Measurements from ENCODE around the gene UBXN1. TPM values are rescaled to one million over a fixed set of nuclear protein-coding genes. Genes with fewer than 3 reads are reported as not detected.

Gene UBXN1
- total RNA-seq, 1 experiment from 2014 or later, result 118 TPM

GRCh38 chr11:62669420-62670161 is 9.3 kb downstream of the UBXN1 start:
- intact Hi-C loops (cut with micrococcal nuclease; ENCODE audit: unreplicated experiment), result loop anchor here (10.0 kb wide), 1 partner anchor 275 kb away; no protein-coding TSS in a partner anchor
- POLR2A ChIA-PET, result no interaction called here
- no peak overlapping the region for H3K4me3 Mint-ChIP-seq (ENCODE audit: unreplicated experiment)
- H3K4me1 ChIP-seq, result peaks cover 32% of the 10 kb centered on the region
- H3K4me3 ChIP-seq (ENCODE audit: low read depth, low read length), result no peak overlapping the region
- no TSS peak for BruUV-seq (replicated peaks)
- H3K36me3 ChIP-seq (ENCODE audit: control insufficient read depth, insufficient read depth, low read length), result peaks cover 7% of the 10 kb centered on the region
- DNase-seq, result no peak
- H3K36me3 Mint-ChIP-seq (ENCODE audit: insufficient read depth, unreplicated experiment), result peaks cover 84% of the 10 kb centered on the region
- no peaks in the 10 kb centered on the region for H3K9me3 ChIP-seq
- CTCF ChIA-PET, result interaction anchor here (0.6 kb wide), 1 partner anchor 14 kb away, joined by 4 read pairs; no protein-coding TSS in a partner anchor
- H3K9me3 Mint-ChIP-seq (ENCODE audit: unreplicated experiment), result no peaks in the 10 kb centered on the region
- TF ChIP-seq CTCF (IDR thresholded peaks at IDR 0.05; ENCODE audit: insufficient read depth in 1 of 2, low read depth in 1 of 2, low read length in 1 of 2, severe bottlenecking in 1 of 2, unreplicated experiment in 1 of 2), result no peak
- no peaks in the 10 kb centered on the region for H3K27me3 Mint-ChIP-seq (ENCODE audit: insufficient read depth, unreplicated experiment)
- H3K27me3 ChIP-seq (replicated peaks; ENCODE audit: control insufficient read depth, insufficient read depth, low read length), result no peaks in the 10 kb centered on the region
- H3K4me1 Mint-ChIP-seq (ENCODE audit: low read depth, unreplicated experiment), result peaks cover 14% of the 10 kb centered on the region
- peak overlapping the region; percentile 5 for H3K27ac Mint-ChIP-seq (ENCODE audit: unreplicated experiment)

- H3K27me3 Mint-ChIP-seq (ENCODE audit: insufficient read depth, unreplicated experiment), result no peaks in the 10 kb centered on the region
- no peak overlapping the region for H3K4me3 Mint-ChIP-seq (ENCODE audit: unreplicated experiment)
- Histone ChIP-seq H3K36me3 (ENCODE audit: control insufficient read depth, insufficient read depth, low read length) (peaks cover 7% of the 10 kb centered on the region), H3K27me3 (replicated peaks; ENCODE audit: control insufficient read depth, insufficient read depth, low read length) (no peaks in the 10 kb centered on the region), H3K4me3 (ENCODE audit: low read depth, low read length) (no peak overlapping the region), H3K4me1 (peaks cover 24% of the 10 kb centered on the region), H3K9me3 (no peaks in the 10 kb centered on the region)
- H3K36me3 Mint-ChIP-seq (ENCODE audit: insufficient read depth, unreplicated experiment), result peaks cover 86% of the 10 kb centered on the region
- peaks cover 14% of the 10 kb centered on the region for H3K4me1 Mint-ChIP-seq (ENCODE audit: low read depth, unreplicated experiment)
- no peak for TF ChIP-seq CTCF (IDR thresholded peaks at IDR 0.05; ENCODE audit: insufficient read depth in 1 of 2, low read depth in 1 of 2, low read length in 1 of 2, severe bottlenecking in 1 of 2, unreplicated experiment in 1 of 2)
- POLR2A ChIA-PET, result interaction anchor here (1.0 kb wide), 1 partner anchor 76 kb away, joined by 3 read pairs; the partner anchor contains the start of gene TUT1
- CTCF ChIA-PET, result interaction anchor here (0.5 to 2.0 kb wide), 2 partner anchors 12 to 56 kb away, joined by 6 to 7 read pairs; no protein-coding TSS in a partner anchor
- no peaks in the 10 kb centered on the region for H3K9me3 Mint-ChIP-seq (ENCODE audit: unreplicated experiment)
- DNase-seq, result no peak
- no TSS peak for BruUV-seq (replicated peaks)
- intact Hi-C loops (cut with micrococcal nuclease; ENCODE audit: unreplicated experiment), result no loop called here
- no peak overlapping the region for H3K27ac Mint-ChIP-seq (ENCODE audit: unreplicated experiment)
Measured at GRCh38 chr11:62667460-62667859, 11.4 kb downstream of the UBXN1 start.

- Histone ChIP-seq H3K36me3 (ENCODE audit: control insufficient read depth, insufficient read depth, low read length) (peaks cover 7% of the 10 kb centered on the region), H3K4me3 (ENCODE audit: low read depth, low read length) (peak overlapping the region; percentile 50), H3K27me3 (replicated peaks; ENCODE audit: control insufficient read depth, insufficient read depth, low read length) (no peaks in the 10 kb centered on the region), H3K9me3 (no peaks in the 10 kb centered on the region), H3K4me1 (peaks cover 23% of the 10 kb centered on the region)
- Mint-ChIP-seq H3K36me3 (ENCODE audit: insufficient read depth, unreplicated experiment) (peaks cover 79% of the 10 kb centered on the region), H3K4me1 (ENCODE audit: low read depth, unreplicated experiment) (peaks cover 11% of the 10 kb centered on the region), H3K4me3 (ENCODE audit: unreplicated experiment) (peak overlapping the region; percentile 99), H3K27me3 (ENCODE audit: insufficient read depth, unreplicated experiment) (no peaks in the 10 kb centered on the region), H3K27ac (ENCODE audit: unreplicated experiment) (peak overlapping the region; percentile 97), H3K9me3 (ENCODE audit: unreplicated experiment) (no peaks in the 10 kb centered on the region)
- intact Hi-C loops (cut with micrococcal nuclease; ENCODE audit: unreplicated experiment), result no loop called here
- ChIA-PET POLR2A (interaction anchor here (0.5 to 2.1 kb wide), 7 partner anchors 13 to 1639 kb away, joined by 3 to 46 read pairs (median 8); partner anchors contain the start of genes ESRRA, HNRNPUL2, INTS5 and STX5), CTCF (interaction anchor here (1.4 to 2.1 kb wide), 3 partner anchors 13 to 93 kb away, joined by 4 to 7 read pairs (median 6); partner anchors contain the start of genes EEF1G, INTS5 and TUT1)
- no peak for TF ChIP-seq CTCF (IDR thresholded peaks at IDR 0.05; ENCODE audit: insufficient read depth in 1 of 2, low read depth in 1 of 2, low read length in 1 of 2, severe bottlenecking in 1 of 2, unreplicated experiment in 1 of 2)
- no TSS peak for BruUV-seq (replicated peaks)
- DNase-seq, result no peak
Measured at GRCh38 chr11:62666259-62666926, 12.5 kb downstream of the UBXN1 start.

Measured in Caco-2 (cell line).